Prostate gland (tissue), 2 donors: Measurements from ENCODE around the gene RNF7.

Experiments used
- CTCF ChIP-seq, 4 experiments: fragments of 200-600 bp in 2 of 4; fragments of 450-650 bp in 2 of 4; sonication (generic) in 2 of 4; IDR thresholded peaks; 1 replicate in 3 of 4; 2 replicates in 1 of 4; pipeline ENCODE4 v1.5.1; 2016 to 2019; ENCODE audit warnings: antibody characterized with exemption in 4 of 4, mild to moderate bottlenecking in 2 of 4, moderate library complexity in 2 of 4
- POLR2A ChIP-seq: fragments of 450-650 bp; IDR thresholded peaks from one replicate; pipeline ENCODE4 v1.6.1; 2016; ENCODE audit warnings: antibody characterized with exemption, mild to moderate bottlenecking
- POLR2AphosphoS5 ChIP-seq: sonication (generic); formaldehyde crosslinking; IDR thresholded peaks from one replicate; pipeline ENCODE4 v1.6.1; 2017; ENCODE audit warnings: antibody characterized with exemption

GRCh38 chr3:141735770-141736465 is 2.2 kb upstream of the RNF7 start:
- no peak for TF ChIP-seq CTCF (IDR thresholded peaks at IDR 0.05)
- no peak for TF ChIP-seq POLR2AphosphoS5
- no peak for TF ChIP-seq POLR2A
